ENCODE measurements around the gene LRBA. TPM values are rescaled to one million over a fixed set of nuclear protein-coding genes. Genes with fewer than 3 reads are reported as not detected.

LRBA gene
- total RNA-seq, 2 donors from 2014 or later: 55.5 to 77.7 TPM

- Histone ChIP-seq H3K4me1 (no peaks in the 10 kb centered on the region), H3K27me3 (no peaks in the 10 kb centered on the region), H3K9me3 (no peaks in the 10 kb centered on the region), H3K9ac (ENCODE audit: low read depth in 2 of 2, low read length in 2 of 2) (no peak overlapping the region), H3K36me3 (no peaks in the 10 kb centered on the region), H3K27ac (no peak overlapping the region), H3K4me3 (no peak overlapping the region)
- intact Hi-C loops (cut with DNase I): no loop called here
- TF ChIP-seq CTCF (IDR thresholded peaks at IDR 0.05): no peak
- DNase-seq: no peak
These were observed 575.6 kb downstream of the LRBA start for GRCh38 chr4:150439451-150439933.

GRCh38 chr4:150436598-150437370 lies 578.3 kb downstream of the LRBA start:
- no peak overlapping the region for H3K4me3 ChIP-seq
- intact Hi-C loops (cut with DNase I): no loop called here
- H3K9ac ChIP-seq (ENCODE audit: low read depth in 2 of 2, low read length in 2 of 2): no peak overlapping the region
- H3K27ac ChIP-seq: no peak overlapping the region
- no peak for DNase-seq
- H3K4me1 ChIP-seq: no peaks in the 10 kb centered on the region
- no peaks in the 10 kb centered on the region for H3K27me3 ChIP-seq
- H3K9me3 ChIP-seq: no peaks in the 10 kb centered on the region
- no peaks in the 10 kb centered on the region for H3K36me3 ChIP-seq
- TF ChIP-seq CTCF (IDR thresholded peaks at IDR 0.05): no peak

- Histone ChIP-seq H3K36me3 (no peaks in the 10 kb centered on the region), H3K4me1 (no peaks in the 10 kb centered on the region), H3K9me3 (no peaks in the 10 kb centered on the region), H3K4me3 (no peak overlapping the region), H3K27ac (no peak overlapping the region), H3K9ac (ENCODE audit: low read depth in 2 of 2, low read length in 2 of 2) (no peak overlapping the region), H3K27me3 (no peaks in the 10 kb centered on the region)
- intact Hi-C loops (cut with DNase I): no loop called here
- DNase-seq: no peak
- TF ChIP-seq CTCF (IDR thresholded peaks at IDR 0.05): no peak
These were observed 583.9 kb downstream of the LRBA start for GRCh38 chr4:150431221-150431620.

GRCh38 chr4:150425161-150425560 lies 589.9 kb downstream of the LRBA start:
- DNase-seq: no peak
- no peak overlapping the region for H3K4me3 ChIP-seq
- intact Hi-C loops (cut with DNase I): no loop called here
- no peaks in the 10 kb centered on the region for H3K4me1 ChIP-seq
- H3K27me3 ChIP-seq: no peaks in the 10 kb centered on the region
- H3K27ac ChIP-seq: no peak overlapping the region
- H3K9ac ChIP-seq (ENCODE audit: low read depth in 2 of 2, low read length in 2 of 2): no peak overlapping the region
- no peak for TF ChIP-seq CTCF (IDR thresholded peaks at IDR 0.05)
- no peaks in the 10 kb centered on the region for H3K36me3 ChIP-seq
- H3K9me3 ChIP-seq: no peaks in the 10 kb centered on the region

- no peaks in the 10 kb centered on the region for H3K36me3 ChIP-seq
- H3K9ac ChIP-seq (ENCODE audit: low read depth in 2 of 2, low read length in 2 of 2): no peak overlapping the region
- H3K27me3 ChIP-seq: no peaks in the 10 kb centered on the region
- no peak for TF ChIP-seq CTCF (IDR thresholded peaks at IDR 0.05)
- H3K27ac ChIP-seq: no peak overlapping the region
- H3K4me1 ChIP-seq: no peaks in the 10 kb centered on the region
- H3K4me3 ChIP-seq: no peak overlapping the region
- H3K9me3 ChIP-seq: no peaks in the 10 kb centered on the region
- DNase-seq: no peak
- intact Hi-C loops (cut with DNase I): no loop called here
These were observed 591.6 kb downstream of the LRBA start for GRCh38 chr4:150423503-150423902.

Data from colonic mucosa (tissue), 4 donors.